ENCODE results near the gene SPATA19.

The SPATA19 gene

GRCh38 chr11:133834682-133835592 is 10.4 kb downstream of the SPATA19 start:
- DNase-seq (ENCODE audit: insufficient read length) = no peak
- no peak for TF ChIP-seq POLR2AphosphoS5 (IDR thresholded peaks at IDR 0.05; ENCODE audit: low read depth, low read length)
- no peak for TF ChIP-seq TAF1 (IDR thresholded peaks at IDR 0.05; ENCODE audit: borderline replicate concordance, low read depth, low read length)
- no peak for TF ChIP-seq POLR2A (IDR thresholded peaks at IDR 0.05; ENCODE audit: low read depth, low read length)
- peak; percentile 86 for FAIRE-seq

GRCh38 chr11:133833898-133834681 is 11.2 kb downstream of the SPATA19 start:
- no peak for DNase-seq (ENCODE audit: insufficient read length)
- no peak for FAIRE-seq
- TF ChIP-seq POLR2AphosphoS5 (IDR thresholded peaks at IDR 0.05; ENCODE audit: low read depth, low read length) (no peak), TAF1 (IDR thresholded peaks at IDR 0.05; ENCODE audit: borderline replicate concordance, low read depth, low read length) (no peak), POLR2A (IDR thresholded peaks at IDR 0.05; ENCODE audit: low read depth, low read length) (no peak)

GRCh38 chr11:133832991-133833897 is 12.1 kb downstream of the SPATA19 start:
- FAIRE-seq (no peak), DNase-seq (ENCODE audit: insufficient read length) (no peak)
- TF ChIP-seq POLR2AphosphoS5 (IDR thresholded peaks at IDR 0.05; ENCODE audit: low read depth, low read length) (no peak), TAF1 (IDR thresholded peaks at IDR 0.05; ENCODE audit: borderline replicate concordance, low read depth, low read length) (no peak), POLR2A (IDR thresholded peaks at IDR 0.05; ENCODE audit: low read depth, low read length) (no peak)

- TF ChIP-seq POLR2A (IDR thresholded peaks at IDR 0.05; ENCODE audit: low read depth, low read length) (no peak), TAF1 (IDR thresholded peaks at IDR 0.05; ENCODE audit: borderline replicate concordance, low read depth, low read length) (no peak), POLR2AphosphoS5 (IDR thresholded peaks at IDR 0.05; ENCODE audit: low read depth, low read length) (no peak)
- no peak for FAIRE-seq
- no peak for DNase-seq (ENCODE audit: insufficient read length)
Observed at GRCh38 chr11:133832096-133832990, 13.0 kb downstream of the SPATA19 start.

GRCh38 chr11:133830931-133831907 is 14.1 kb downstream of the SPATA19 start:
- TF ChIP-seq POLR2AphosphoS5 (IDR thresholded peaks at IDR 0.05; ENCODE audit: low read depth, low read length) = no peak
- no peak for TF ChIP-seq POLR2A (IDR thresholded peaks at IDR 0.05; ENCODE audit: low read depth, low read length)
- no peak for TF ChIP-seq TAF1 (IDR thresholded peaks at IDR 0.05; ENCODE audit: borderline replicate concordance, low read depth, low read length)
- FAIRE-seq = no peak
- DNase-seq (ENCODE audit: insufficient read length) = no peak

- TF ChIP-seq POLR2AphosphoS5 (IDR thresholded peaks at IDR 0.05; ENCODE audit: low read depth, low read length) = no peak
- no peak for TF ChIP-seq TAF1 (IDR thresholded peaks at IDR 0.05; ENCODE audit: borderline replicate concordance, low read depth, low read length)
- no peak for TF ChIP-seq POLR2A (IDR thresholded peaks at IDR 0.05; ENCODE audit: low read depth, low read length)
- no peak for FAIRE-seq
- no peak for DNase-seq (ENCODE audit: insufficient read length)
Observed at GRCh38 chr11:133829566-133829965, 15.7 kb downstream of the SPATA19 start.

- TF ChIP-seq POLR2AphosphoS5 (IDR thresholded peaks at IDR 0.05; ENCODE audit: low read depth, low read length) (no peak), POLR2A (IDR thresholded peaks at IDR 0.05; ENCODE audit: low read depth, low read length) (no peak), TAF1 (IDR thresholded peaks at IDR 0.05; ENCODE audit: borderline replicate concordance, low read depth, low read length) (no peak)
- FAIRE-seq (no peak), DNase-seq (ENCODE audit: insufficient read length) (no peak)
Observed at GRCh38 chr11:133828871-133829270, 16.4 kb downstream of the SPATA19 start.

- no peak for FAIRE-seq
- TF ChIP-seq TAF1 (IDR thresholded peaks at IDR 0.05; ENCODE audit: borderline replicate concordance, low read depth, low read length) (no peak), POLR2A (IDR thresholded peaks at IDR 0.05; ENCODE audit: low read depth, low read length) (no peak)
Observed at GRCh38 chr11:133827556-133827955, 17.8 kb downstream of the SPATA19 start.

GRCh38 chr11:133826866-133827265 is 18.4 kb downstream of the SPATA19 start:
- no peak for FAIRE-seq

More at GRCh38 chr11:133827556-133827955, 17.8 kb downstream of the SPATA19 start:
- DNase-seq (ENCODE audit: insufficient read length) = no peak

More at GRCh38 chr11:133826866-133827265, 18.4 kb downstream of the SPATA19 start:
- no peak for DNase-seq (ENCODE audit: insufficient read length)
- TF ChIP-seq POLR2A (IDR thresholded peaks at IDR 0.05; ENCODE audit: low read depth, low read length) = no peak
- no peak for TF ChIP-seq POLR2AphosphoS5 (IDR thresholded peaks at IDR 0.05; ENCODE audit: low read depth, low read length)
- TF ChIP-seq TAF1 (IDR thresholded peaks at IDR 0.05; ENCODE audit: borderline replicate concordance, low read depth, low read length) = no peak
